Body of pancreas (tissue), 4 donors: ENCODE data around the gene AUTS2. TPM values are rescaled to one million over a fixed set of nuclear protein-coding genes. Genes with fewer than 3 reads are reported as not detected.

Experiments
- ATAC-seq: fragments of 150-250 bp; one replicate; pipeline ENCODE4 v1.9.1; 2016
- DNase-seq, 4 donors: peaks; one replicate each; pipeline ENCODE4 v3.0.0-alpha.2; 2019
- H3K27ac ChIP-seq, 4 donors: fragments of 200-600 bp; sonication (generic); 1 replicate in 3 of 4; 2 replicates in 1 of 4; pipeline versions ENCODE4 v1.5.1 to v1.6.1; 2016 to 2019; ENCODE audit warnings: mild to moderate bottlenecking in 1 of 4, mixed read lengths in 1 of 4, moderate library complexity in 1 of 4
- H3K27me3 ChIP-seq, 2 donors: fragments of 200-600 bp; sonication (generic); one replicate each; pipeline ENCODE4 v1.6.0; 2016; ENCODE audit warnings: mild to moderate bottlenecking in 1 of 2
- H3K36me3 ChIP-seq, 2 donors: fragments of 200-600 bp; sonication (generic); replicated peaks in 1 of 2; 2 replicates each; pipeline ENCODE4 v1.5.1; 2016; ENCODE audit warnings: low read depth in 2 of 2; ENCODE audit not compliant: insufficient read depth in 1 of 2
- H3K4me1 ChIP-seq: fragments of 200-600 bp; sonication (generic); one replicate; pipeline ENCODE4 v1.6.0; 2016
- H3K4me3 ChIP-seq, 2 donors: fragments of 200-600 bp; sonication (generic); 1 replicate in 1 of 2; 2 replicates in 1 of 2; pipeline ENCODE4 v1.5.1; 2016 to 2019
- H3K9me3 ChIP-seq, 3 donors: fragments of 200-600 bp; sonication (generic); 1 replicate in 2 of 3; 2 replicates in 1 of 3; pipeline ENCODE4 v1.5.1; 2016
- CTCF ChIP-seq, 7 experiments: fragments of 450-650 bp in 4 of 7; fragments of 200-600 bp in 3 of 7; sonication (generic) in 3 of 7; IDR thresholded peaks; one replicate each; pipeline ENCODE4 v1.5.1; 2016 to 2019; ENCODE audit warnings: antibody characterized with exemption in 7 of 7
- POLR2A ChIP-seq, 3 donors: fragments of 450-650 bp; IDR thresholded peaks; one replicate each; pipeline ENCODE4 v1.6.1; 2016; ENCODE audit warnings: antibody characterized with exemption in 3 of 3, mild to moderate bottlenecking in 2 of 3
- WGBS, 2 donors: methylation state at CpG; one replicate each; pipeline ENCODE4 v1.1.5; 2017; 5-methylcytosine and 5-hydroxymethylcytosine counted together
- intact Hi-C: fragments of 100-400 bp; cut with DNase I; formaldehyde crosslinking; loops from one replicate; pipeline ENCODE4 v1.15.1; 2023
- total RNA-seq, 2 donors: library from RNA; depleted of rRNA; stranded (reverse); fragments of >200 nt; gene quantifications; one replicate each; pipeline ENCODE4 v1.1.0, GENCODE V29; 2016

AUTS2 gene
- total RNA-seq, 2 donors from 2014 or later, result 11.7 to 18.5 TPM

GRCh38 chr7:70047891-70048448, 449.7 kb downstream of the AUTS2 start:
- Histone ChIP-seq H3K4me1 (no peaks in the 10 kb centered on the region), H3K9me3 (no peaks in the 10 kb centered on the region), H3K36me3 (no peaks in the 10 kb centered on the region), H3K27ac (no peak overlapping the region), H3K4me3 (no peak overlapping the region), H3K27me3 (no peaks in the 10 kb centered on the region)
- no peak for DNase-seq
- WGBS, 2 donors, result 49 to 71% methylated on average over 3 of the region's 3 CpGs
- ATAC-seq, result no peak
- intact Hi-C loops, result no loop called here
- TF ChIP-seq POLR2A (IDR thresholded peaks at IDR 0.05) (no peak), CTCF (IDR thresholded peaks at IDR 0.05) (no peak)

GRCh38 chr7:70051726-70052125, 453.5 kb downstream of the AUTS2 start:
- H3K4me3 ChIP-seq, result no peak overlapping the region
- intact Hi-C loops, result no loop called here
- WGBS, 2 donors, result 93% methylated on average over 1 of the region's 1 CpG
- no peak for DNase-seq
- no peaks in the 10 kb centered on the region for H3K4me1 ChIP-seq
- H3K27ac ChIP-seq, result no peak overlapping the region
- no peak for ATAC-seq
- no peak for TF ChIP-seq POLR2A (IDR thresholded peaks at IDR 0.05)
- no peak for TF ChIP-seq CTCF (IDR thresholded peaks at IDR 0.05)
- no peaks in the 10 kb centered on the region for H3K36me3 ChIP-seq
- no peaks in the 10 kb centered on the region for H3K27me3 ChIP-seq
- H3K9me3 ChIP-seq, result no peaks in the 10 kb centered on the region

- intact Hi-C loops, result no loop called here
- DNase-seq, result no peak
Observed at GRCh38 chr7:70052691-70053090, 454.4 kb downstream of the AUTS2 start.

GRCh38 chr7:70053421-70053820, 455.1 kb downstream of the AUTS2 start:
- TF ChIP-seq CTCF (IDR thresholded peaks at IDR 0.05) (no peak), POLR2A (IDR thresholded peaks at IDR 0.05) (no peak)
- Histone ChIP-seq H3K27ac (no peak overlapping the region), H3K4me1 (no peaks in the 10 kb centered on the region), H3K4me3 (no peak overlapping the region), H3K36me3 (no peaks in the 10 kb centered on the region), H3K27me3 (no peaks in the 10 kb centered on the region), H3K9me3 (no peaks in the 10 kb centered on the region)
- 81 to 84% methylated on average over 2 of the region's 2 CpGs for WGBS, 2 donors
- ATAC-seq, result no peak
- intact Hi-C loops, result no loop called here
- DNase-seq, result no peak

More at GRCh38 chr7:70052691-70053090, 454.4 kb downstream of the AUTS2 start:
- no peaks in the 10 kb centered on the region for H3K27me3 ChIP-seq
- H3K4me1 ChIP-seq, result no peaks in the 10 kb centered on the region
- no peak overlapping the region for H3K27ac ChIP-seq
- no peak for ATAC-seq
- TF ChIP-seq POLR2A (IDR thresholded peaks at IDR 0.05) (no peak), CTCF (IDR thresholded peaks at IDR 0.05) (no peak)
- H3K9me3 ChIP-seq, result no peaks in the 10 kb centered on the region
- H3K4me3 ChIP-seq, result no peak overlapping the region
- no peaks in the 10 kb centered on the region for H3K36me3 ChIP-seq

- no peak overlapping the region for H3K4me3 ChIP-seq
- H3K36me3 ChIP-seq, result no peaks in the 10 kb centered on the region
- H3K9me3 ChIP-seq, result no peaks in the 10 kb centered on the region
- no peaks in the 10 kb centered on the region for H3K4me1 ChIP-seq
- intact Hi-C loops, result no loop called here
- H3K27me3 ChIP-seq, result no peaks in the 10 kb centered on the region
- WGBS, 2 donors, result 88 to 89% methylated on average over 1 of the region's 1 CpG
- ATAC-seq (no peak), DNase-seq (no peak)
- no peak overlapping the region for H3K27ac ChIP-seq
- TF ChIP-seq CTCF (IDR thresholded peaks at IDR 0.05), result no peak
- no peak for TF ChIP-seq POLR2A (IDR thresholded peaks at IDR 0.05)
Observed at GRCh38 chr7:70053989-70054388, 455.7 kb downstream of the AUTS2 start.
